ENCODE measurements around the gene DNHD1. TPM values are rescaled to one million over a fixed set of nuclear protein-coding genes. Genes with fewer than 3 reads are reported as not detected.

DNHD1 gene
- total and polyA plus RNA-seq, 2 of the 8 experiments (the other 6 are each of a cell fraction or from before 2014, with no cell fraction given), result 5.0 to 6.8 TPM

DNA sequence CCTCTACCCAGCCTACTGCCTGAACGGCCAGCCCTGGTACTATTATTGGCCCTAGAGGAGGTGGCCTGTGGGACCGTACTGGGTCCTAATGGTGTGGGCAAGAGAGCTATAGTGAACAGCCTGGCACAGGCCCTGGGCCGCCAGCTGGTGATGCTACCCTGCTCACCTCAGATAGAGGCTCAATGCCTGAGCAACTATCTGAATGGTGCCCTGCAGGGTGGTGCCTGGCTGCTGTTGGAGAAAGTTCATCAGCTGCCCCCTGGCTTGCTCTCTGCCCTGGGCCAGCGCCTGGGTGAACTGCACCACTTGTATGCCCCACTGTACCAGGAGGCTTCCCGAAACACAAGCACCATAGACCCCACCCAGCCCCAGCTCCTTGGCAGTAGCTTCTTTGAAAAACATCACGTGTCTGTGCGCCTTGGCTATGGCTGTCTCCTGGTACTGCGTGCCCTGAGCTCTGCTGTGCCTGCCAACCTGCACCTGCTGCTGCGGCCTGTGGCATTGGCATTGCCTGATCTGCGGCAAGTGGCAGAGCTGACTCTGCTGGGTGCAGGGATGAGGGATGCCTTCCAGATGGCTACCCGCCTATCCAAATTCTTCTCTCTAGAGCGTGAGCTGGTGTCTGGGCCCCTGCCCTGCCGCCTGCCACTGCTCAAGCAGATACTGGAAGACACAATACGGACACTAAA is 49.0 kb downstream of the DNHD1 start:
- no peak overlapping the region for H2AK5ac ChIP-seq (ENCODE audit: low read depth, low read length)
- H2AFZ ChIP-seq (ENCODE audit: low read length), result no peak overlapping the region
- no peak overlapping the region for H3K18ac ChIP-seq (ENCODE audit: extremely low read depth, low read length)
- POLR2A ChIA-PET (ENCODE audit: partially characterized antibody), result interaction anchor here (1.0 kb wide), 1 partner anchor 24 kb away, joined by 3 read pairs; no protein-coding TSS in a partner anchor
- CTCF ChIA-PET (ENCODE audit: partially characterized antibody), result interaction anchor here (0.9 to 10.2 kb wide), 8 partner anchors 10 to 108 kb away, joined by 3 to 64 read pairs (median 7); partner anchors contain the start of gene HPX
- no peaks in the 10 kb centered on the region for H3K9me3 ChIP-seq (ENCODE audit: insufficient read depth in 2 of 2, low read depth in 1 of 2, low read length in 1 of 2)
- no peak overlapping the region for H2BK120ac ChIP-seq (replicated peaks; ENCODE audit: low read depth, low read length)
- no peak overlapping the region for H3K27ac ChIP-seq (ENCODE audit: low read depth, low read length)
- no peaks in the 10 kb centered on the region for H3K36me3 ChIP-seq (ENCODE audit: control insufficient read depth in 2 of 4, insufficient read depth in 4 of 4, low read length in 3 of 4)
- H3K27me3 ChIP-seq (replicated peaks in 1 of 4; ENCODE audit: control insufficient read depth in 3 of 4, extremely low read depth in 1 of 4, insufficient read depth in 3 of 4, low read length in 3 of 4), result no peaks in the 10 kb centered on the region
- H4K91ac ChIP-seq (replicated peaks; ENCODE audit: insufficient read length, low read length), result no peak overlapping the region
- H4K20me1 ChIP-seq (replicated peaks in 1 of 2; ENCODE audit: control insufficient read depth in 1 of 2, insufficient read depth in 2 of 2, low read length in 2 of 2), result no peaks in the 10 kb centered on the region
- no peak for DNase-seq (ENCODE audit: low read depth in 1 of 2, low spot score in 2 of 2)
- H4K5ac ChIP-seq (ENCODE audit: insufficient read length, low read depth, low read length), result no peak overlapping the region
- no peak overlapping the region for H3K9ac ChIP-seq (replicated peaks in 1 of 4; ENCODE audit: extremely low read depth in 1 of 4, low read depth in 3 of 4, low read length in 3 of 4)
- H3K4ac ChIP-seq (replicated peaks; ENCODE audit: insufficient read length, low read depth, low read length), result no peak overlapping the region
- H3K23me2 ChIP-seq (ENCODE audit: low read depth, low read length), result no peaks in the 10 kb centered on the region
- H3K56ac ChIP-seq (replicated peaks; ENCODE audit: insufficient read length, low read depth, low read length), result no peak overlapping the region
- no peak overlapping the region for H3K23ac ChIP-seq (ENCODE audit: insufficient read length)
- H3K79me2 ChIP-seq (ENCODE audit: control insufficient read depth in 1 of 2, insufficient read depth in 2 of 2, low read length in 2 of 2), result no peaks in the 10 kb centered on the region
- H2BK12ac ChIP-seq (ENCODE audit: low read depth, low read length), result no peak overlapping the region
- H3K79me1 ChIP-seq (ENCODE audit: low read depth, low read length), result no peaks in the 10 kb centered on the region
- H2BK15ac ChIP-seq (ENCODE audit: low read length), result no peak overlapping the region
- H2BK5ac ChIP-seq (ENCODE audit: low read depth, low read length), result no peak overlapping the region
- WGBS, 2 experiments (ENCODE audit: extremely low coverage in 1 of 2, insufficient coverage in 1 of 2, insufficient read length in 1 of 2, insufficient replicate concordance in 2 of 2, low coverage in 1 of 2, low lambda C conversion rate in 2 of 2, missing lambda C conversion rate in 1 of 2), result 93% methylated on average over 14 of the region's 14 CpGs; no CpG with 5 or more reads in 1 of the 2 experiments
- no peak overlapping the region for H2BK20ac ChIP-seq (ENCODE audit: low read length)
- no peak overlapping the region for H3K4me2 ChIP-seq (ENCODE audit: insufficient read depth in 1 of 2, low read depth in 2 of 2, low read length in 2 of 2)
- H3K4me1 ChIP-seq (replicated peaks in 1 of 4; ENCODE audit: control insufficient read depth in 3 of 4, insufficient read depth in 4 of 4, low read length in 3 of 4), result no peaks in the 10 kb centered on the region
- H4K8ac ChIP-seq (ENCODE audit: extremely low read depth, insufficient read depth, low read length), result 0 out of 2 replicates have a peak overlapping the region, but pooled peaks have one; percentile 12
- TF ChIP-seq SIN3A (conservative IDR thresholded peaks at IDR 0.05 in 1 of 2, IDR thresholded peaks at IDR 0.05 in 1 of 2; ENCODE audit: low read depth in 1 of 2, low read length in 2 of 2) (no peak), CHD1 (IDR thresholded peaks at IDR 0.05; ENCODE audit: low read depth, low read length) (no peak), ZNF274 (IDR thresholded peaks at IDR 0.05; ENCODE audit: borderline replicate concordance, extremely low read depth, low read length) (no peak), RXRA (IDR thresholded peaks at IDR 0.05; ENCODE audit: insufficient read depth, low read depth, low read length) (no peak), CTBP2 (IDR thresholded peaks at IDR 0.05; ENCODE audit: borderline replicate concordance, insufficient read depth, insufficient read length, low read length) (no peak), POU5F1 (IDR thresholded peaks at IDR 0.05; ENCODE audit: low read depth, low read length) (no peak), CBX8 (IDR thresholded peaks at IDR 0.05; ENCODE audit: borderline replicate concordance, low read depth, low read length) (no peak), RAD21 (IDR thresholded peaks at IDR 0.05 in 1 of 2, conservative IDR thresholded peaks at IDR 0.05 in 1 of 2; ENCODE audit: low read depth in 2 of 2, low read length in 2 of 2) (no peak), SIRT6 (IDR thresholded peaks at IDR 0.05; ENCODE audit: low read length) (no peak), JUN (IDR thresholded peaks at IDR 0.05; ENCODE audit: low read depth, low read length) (no peak)
- FAIRE-seq, result no peak
- no peak overlapping the region for H3K4me3 ChIP-seq (ENCODE audit: extremely low read depth in 1 of 4, insufficient read depth in 2 of 4, low read depth in 3 of 4, low read length in 4 of 4)
- no peak overlapping the region for H3K14ac ChIP-seq (ENCODE audit: insufficient read length)

Data from H1 (cell line).